GM12891 (cell line): ENCODE data around the gene ADAP1.

Source experiments
- PAX5 ChIP-seq: IDR thresholded peaks from 2 replicates; pipeline ENCODE4 v1.6.1; 2011; ENCODE audit warnings: low read length, moderate library complexity, mild to moderate bottlenecking; ENCODE audit not compliant: insufficient read depth, severe bottlenecking
- POLR2A ChIP-seq: IDR thresholded peaks from 2 replicates; pipeline ENCODE4 v1.6.1; 2011; ENCODE audit warnings: low read depth, low read length, control low read depth
- POLR2AphosphoS5 ChIP-seq: IDR thresholded peaks from 2 replicates; pipeline ENCODE4 v1.6.1; 2011; ENCODE audit warnings: low read depth, low read length, control low read depth
- POU2F2 ChIP-seq: IDR thresholded peaks from 2 replicates; pipeline ENCODE4 v1.6.1; 2011; ENCODE audit warnings: low read depth, mild to moderate bottlenecking, control low read depth, low read length, moderate library complexity
- SPI1 ChIP-seq: IDR thresholded peaks from 2 replicates; pipeline ENCODE4 v1.6.1; 2011; ENCODE audit warnings: low read depth, low read length, control low read depth
- TAF1 ChIP-seq: IDR thresholded peaks from 2 replicates; pipeline ENCODE4 v1.6.1; 2011; ENCODE audit warnings: low read depth, low read length, control low read depth

- TF ChIP-seq POLR2A (no peak), POLR2AphosphoS5 (no peak), PAX5 (no peak), TAF1 (no peak), SPI1 (no peak), POU2F2 (no peak)
These were observed 67.6 kb downstream of the ADAP1 start for GRCh38 chr7:886626-887487.
